Esophagus squamous epithelium (tissue), 5 donors: ENCODE measurements around the gene ARHGAP11A. TPM values are rescaled to one million over a fixed set of nuclear protein-coding genes. Genes with fewer than 3 reads are reported as not detected.

Source experiments
- DNase-seq: peaks from one replicate; lab custom pipeline; 2025; lab: John Stamatoyannopoulos, UW
- H3K27ac ChIP-seq, 4 donors: fragments of 200-600 bp; sonication (generic); one replicate each; pipeline ENCODE4 v1.5.1; 2016 to 2019; ENCODE audit warnings: mild to moderate bottlenecking in 1 of 4
- H3K27me3 ChIP-seq, 4 donors: fragments of 200-600 bp; sonication (generic); 1 replicate in 3 of 4; 2 replicates in 1 of 4; pipeline versions ENCODE4 v1.5.1 to v1.6.0; 2017 to 2021; ENCODE audit warnings: antibody characterized with exemption in 1 of 4
- H3K36me3 ChIP-seq, 3 donors: fragments of 200-600 bp; sonication (generic); one replicate each; pipeline ENCODE4 v1.5.1; 2016 to 2019
- H3K4me1 ChIP-seq, 3 donors: fragments of 200-600 bp; sonication (generic); one replicate each; pipeline ENCODE4 v1.5.1; 2017 to 2019
- H3K4me3 ChIP-seq, 4 donors: fragments of 200-600 bp; sonication (generic); 1 replicate in 3 of 4; 2 replicates in 1 of 4; pipeline ENCODE4 v1.5.1; 2016 to 2019; ENCODE audit warnings: mild to moderate bottlenecking in 2 of 4, moderate library complexity in 1 of 4
- H3K9me3 ChIP-seq, 3 donors: fragments of 200-600 bp; sonication (generic); one replicate each; pipeline ENCODE4 v1.5.1; 2016 to 2019
- POLR2A ChIP-seq, 4 donors: fragments of 450-650 bp; IDR thresholded peaks; one replicate each; pipeline ENCODE4 v1.6.1; 2017; ENCODE audit warnings: antibody characterized with exemption in 4 of 4, mild to moderate bottlenecking in 4 of 4, moderate library complexity in 3 of 4
- WGBS, 2 donors: methylation state at CpG; one replicate each; pipeline ENCODE4 v1.1.5; 2018; 5-methylcytosine and 5-hydroxymethylcytosine counted together
- intact Hi-C: fragments of 100-400 bp; cut with DNase I; formaldehyde crosslinking; loops from one replicate; pipeline ENCODE4 v1.15.0; 2022
- total RNA-seq, 4 donors: library from RNA; depleted of rRNA; stranded (reverse); fragments of >200 nt; gene quantifications; one replicate each; pipeline ENCODE4 v1.1.0, GENCODE V29; 2016
- TF ChIP-seq, protein P1 (sequence below), 6 experiments: fragments of 450-650 bp in 4 of 6; fragments of 200-600 bp in 2 of 6; sonication (generic) in 2 of 6; IDR thresholded peaks; one replicate each; pipeline ENCODE4 v1.5.1; 2016 to 2019; ENCODE audit warnings: antibody characterized with exemption in 6 of 6, mild to moderate bottlenecking in 4 of 6, moderate library complexity in 4 of 6
- donor health status: DM: yes; HTN: yes; CAD: no.

Gene ARHGAP11A
- total RNA-seq, 4 donors from 2014 or later: 4.7 to 17.4 (median 8.1) TPM

DNA sequence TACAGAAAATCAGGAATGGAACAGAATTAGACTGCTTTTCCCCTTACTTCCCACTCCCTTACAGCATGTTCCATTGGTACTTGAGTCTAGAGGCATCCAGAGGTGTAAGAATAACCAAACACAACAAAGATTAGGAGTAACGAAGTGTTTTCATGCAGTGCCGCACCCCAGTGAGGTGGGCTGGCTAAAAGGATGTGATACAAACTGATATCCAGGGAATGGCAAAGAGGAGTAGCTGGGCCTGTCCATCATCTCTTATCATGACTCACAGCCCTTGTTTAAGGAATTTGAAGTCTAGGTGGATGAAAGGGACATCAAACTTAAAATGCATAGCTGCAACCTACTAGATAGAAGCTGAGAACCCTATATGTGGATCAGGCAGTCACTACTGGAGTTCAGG lies 42.6 kb downstream of the ARHGAP11A start:
- 61 to 100% methylated on average over 2 of the region's 2 CpGs for WGBS, 2 donors

DNA sequence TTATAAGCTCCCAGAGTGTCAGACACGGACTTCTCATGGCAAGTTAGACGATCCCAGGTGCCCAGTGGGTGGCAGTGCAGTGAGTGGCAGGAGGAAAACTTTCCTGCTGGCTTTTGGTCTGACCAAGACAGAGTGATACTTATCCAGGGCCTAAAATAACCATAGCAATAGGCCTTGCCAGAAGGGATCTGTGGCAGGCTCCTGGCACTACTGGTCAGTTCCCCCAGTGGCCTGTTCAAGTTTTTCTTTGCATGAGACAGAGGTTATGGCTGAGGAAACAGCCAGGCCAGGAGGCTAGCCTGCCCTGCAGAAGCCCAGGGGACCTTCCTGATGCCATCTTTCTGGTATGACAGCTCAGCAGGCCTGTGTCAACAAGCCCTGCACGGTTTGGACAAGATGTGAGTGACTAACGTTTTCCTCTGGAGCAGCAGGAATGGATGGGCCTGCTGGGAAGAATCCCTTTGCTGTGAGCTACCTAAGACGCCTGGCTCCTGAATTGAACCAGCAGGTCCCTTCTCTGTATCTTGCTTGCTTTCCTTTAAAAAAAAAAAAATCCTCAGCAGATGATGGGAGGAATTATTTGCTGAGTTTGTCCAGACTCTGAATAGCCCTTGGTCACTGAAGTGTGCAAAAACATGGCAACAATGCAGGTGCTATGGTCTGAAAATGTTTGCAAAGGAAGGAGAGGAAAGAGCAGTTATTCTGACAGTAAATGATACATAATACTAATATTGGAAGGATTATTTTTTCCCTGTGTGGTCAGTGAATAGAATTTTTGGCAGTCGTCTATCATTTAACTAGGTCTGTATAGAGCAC lies 44.2 kb downstream of the ARHGAP11A start:
- TF ChIP-seq, protein P1, sequence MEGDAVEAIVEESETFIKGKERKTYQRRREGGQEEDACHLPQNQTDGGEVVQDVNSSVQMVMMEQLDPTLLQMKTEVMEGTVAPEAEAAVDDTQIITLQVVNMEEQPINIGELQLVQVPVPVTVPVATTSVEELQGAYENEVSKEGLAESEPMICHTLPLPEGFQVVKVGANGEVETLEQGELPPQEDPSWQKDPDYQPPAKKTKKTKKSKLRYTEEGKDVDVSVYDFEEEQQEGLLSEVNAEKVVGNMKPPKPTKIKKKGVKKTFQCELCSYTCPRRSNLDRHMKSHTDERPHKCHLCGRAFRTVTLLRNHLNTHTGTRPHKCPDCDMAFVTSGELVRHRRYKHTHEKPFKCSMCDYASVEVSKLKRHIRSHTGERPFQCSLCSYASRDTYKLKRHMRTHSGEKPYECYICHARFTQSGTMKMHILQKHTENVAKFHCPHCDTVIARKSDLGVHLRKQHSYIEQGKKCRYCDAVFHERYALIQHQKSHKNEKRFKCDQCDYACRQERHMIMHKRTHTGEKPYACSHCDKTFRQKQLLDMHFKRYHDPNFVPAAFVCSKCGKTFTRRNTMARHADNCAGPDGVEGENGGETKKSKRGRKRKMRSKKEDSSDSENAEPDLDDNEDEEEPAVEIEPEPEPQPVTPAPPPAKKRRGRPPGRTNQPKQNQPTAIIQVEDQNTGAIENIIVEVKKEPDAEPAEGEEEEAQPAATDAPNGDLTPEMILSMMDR (IDR thresholded peaks at IDR 0.05): no peak
- TF ChIP-seq POLR2A (IDR thresholded peaks at IDR 0.05): no peak
- Histone ChIP-seq H3K36me3 (no peaks in the 10 kb centered on the region), H3K27me3 (no peaks in the 10 kb centered on the region), H3K4me3 (no peak overlapping the region), H3K4me1 (peaks cover 4 to 40% (median 11%) of the 10 kb centered on the region in 3 donors), H3K27ac (peak overlapping the region in 3 of 4 donors; percentile 11 to 49 (median 34)), H3K9me3 (no peaks in the 10 kb centered on the region)
- DNase-seq: no peak
- 27 to 31% methylated on average over 6 of the region's 6 CpGs for WGBS, 2 donors
- intact Hi-C loops: loop anchor here (5.0 kb wide), 1 partner anchor 333 kb away; no protein-coding TSS in a partner anchor

More for the DNA sequence above, 42.6 kb downstream of the ARHGAP11A start:
- intact Hi-C loops: no loop called here
- Histone ChIP-seq H3K36me3 (no peaks in the 10 kb centered on the region), H3K27ac (peak overlapping the region in 2 of 4 donors; percentile 45 to 47), H3K4me1 (peaks cover 4 to 40% (median 11%) of the 10 kb centered on the region in 3 donors), H3K27me3 (no peaks in the 10 kb centered on the region), H3K4me3 (no peak overlapping the region), H3K9me3 (no peaks in the 10 kb centered on the region)
- TF ChIP-seq POLR2A (IDR thresholded peaks at IDR 0.05): no peak
- TF ChIP-seq, protein P1 (IDR thresholded peaks at IDR 0.05): no peak
- DNase-seq: no peak

DNA sequence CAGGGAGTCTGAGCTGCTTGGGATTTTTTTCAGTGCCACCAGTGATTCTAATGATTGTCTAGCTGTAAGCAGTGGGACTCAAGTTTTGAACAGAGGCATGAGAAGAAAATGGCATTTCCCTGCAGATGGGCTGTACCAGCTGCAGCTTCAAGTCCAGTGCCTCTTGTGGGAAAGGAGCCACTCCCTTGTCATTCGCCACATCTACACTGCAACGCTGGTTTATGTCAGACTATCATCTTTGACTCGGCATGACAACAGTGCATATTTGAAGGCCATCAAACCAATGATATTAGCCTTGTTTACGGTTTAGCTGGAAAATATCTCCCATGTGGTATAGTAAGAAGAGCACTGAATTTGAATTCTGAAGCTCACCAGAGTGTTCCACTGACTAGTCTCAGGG lies 48.4 kb downstream of the ARHGAP11A start:
- Histone ChIP-seq H3K27ac (no peak overlapping the region), H3K27me3 (no peaks in the 10 kb centered on the region), H3K9me3 (no peaks in the 10 kb centered on the region), H3K36me3 (no peaks in the 10 kb centered on the region), H3K4me3 (no peak overlapping the region), H3K4me1 (peaks cover 4 to 20% (median 11%) of the 10 kb centered on the region in 3 donors)
- intact Hi-C loops: loop anchor here (5.0 kb wide), 1 partner anchor 329 kb away; no protein-coding TSS in a partner anchor
- TF ChIP-seq POLR2A (IDR thresholded peaks at IDR 0.05): no peak
- TF ChIP-seq, protein P1 (IDR thresholded peaks at IDR 0.05): no peak
- DNase-seq: no peak
- WGBS, 2 donors: 87 to 94% methylated on average over 4 of the region's 4 CpGs

DNA sequence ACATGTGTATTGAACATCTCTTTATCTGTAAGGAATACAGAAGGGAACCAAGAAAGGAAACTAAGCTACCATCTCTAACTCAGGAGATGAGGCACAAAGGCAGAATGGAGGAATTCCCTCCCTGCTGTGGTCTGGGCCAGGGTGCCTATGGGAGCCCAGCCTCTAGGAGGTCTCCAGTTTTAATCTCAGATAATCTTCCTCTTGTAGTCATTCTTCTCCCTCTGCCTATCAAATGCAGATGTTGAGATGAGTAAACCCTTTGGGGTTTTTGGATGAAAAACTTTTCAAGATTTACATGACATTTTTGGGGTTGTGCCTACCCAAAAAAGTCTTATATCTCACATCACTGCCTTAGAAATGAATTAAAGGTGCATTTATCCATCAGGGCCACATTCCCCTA lies 49.5 kb downstream of the ARHGAP11A start:
- H3K27me3 ChIP-seq: no peaks in the 10 kb centered on the region
- H3K4me1 ChIP-seq: peaks cover 0 to 12% (median 3%) of the 10 kb centered on the region in 3 donors
- TF ChIP-seq, protein P1 (IDR thresholded peaks at IDR 0.05): no peak
- TF ChIP-seq POLR2A (IDR thresholded peaks at IDR 0.05): no peak
- no peaks in the 10 kb centered on the region for H3K36me3 ChIP-seq
- intact Hi-C loops: loop anchor here (5.0 kb wide), 1 partner anchor 328 kb away; no protein-coding TSS in a partner anchor
- H3K9me3 ChIP-seq: no peaks in the 10 kb centered on the region
- H3K4me3 ChIP-seq: no peak overlapping the region
- H3K27ac ChIP-seq: no peak overlapping the region
- DNase-seq: no peak

DNA sequence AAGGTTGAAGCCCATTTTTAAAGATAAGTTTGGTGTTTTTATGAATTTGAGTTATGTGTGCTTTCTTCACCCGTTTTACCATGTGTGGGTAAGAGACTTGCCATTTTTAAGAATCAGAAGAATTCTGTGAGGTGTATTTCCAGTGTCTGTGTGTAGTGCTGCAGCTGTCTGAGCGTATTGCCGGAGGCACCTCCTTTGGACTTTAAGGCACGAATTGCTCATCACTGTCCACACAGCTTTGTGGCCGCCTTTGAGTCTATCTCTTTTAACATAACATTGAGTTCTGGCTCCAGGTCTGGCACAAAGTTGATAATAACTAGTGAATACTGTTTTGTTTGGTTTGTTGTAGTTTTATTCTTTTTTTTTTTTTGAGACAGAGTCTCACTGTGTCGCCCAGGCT lies 52.0 kb downstream of the ARHGAP11A start:
- Histone ChIP-seq H3K36me3 (no peaks in the 10 kb centered on the region), H3K4me1 (peaks cover 0 to 9% (median 0%) of the 10 kb centered on the region in 3 donors), H3K27ac (no peak overlapping the region), H3K27me3 (no peaks in the 10 kb centered on the region), H3K9me3 (no peaks in the 10 kb centered on the region), H3K4me3 (no peak overlapping the region)
- DNase-seq: no peak
- 93 to 94% methylated on average over 6 of the region's 6 CpGs for WGBS, 2 donors
- no peak for TF ChIP-seq POLR2A (IDR thresholded peaks at IDR 0.05)
- TF ChIP-seq, protein P1 (IDR thresholded peaks at IDR 0.05): no peak
- intact Hi-C loops: no loop called here
